Cardiac fibroblast (primary cell): ENCODE results near the gene ABHD17A.
"Not testable (repeated sequence)": the region's sequence is repeated elsewhere in the genome, so short reads cannot be mapped to it uniquely, and the experiment has no call there.

Experiments
- DNase-seq, 2 donors: peaks; one replicate each; pipeline versions ENCODE4 v3.0.0 to v3.0.0-alpha.2; 2010; ENCODE audit warnings: low read depth in 2 of 2
- H3K4me3 ChIP-seq, 2 donors: replicated peaks in 1 of 2; 1 replicate in 1 of 2; 2 replicates in 1 of 2; pipeline ENCODE4 v1.5.1; 2011; ENCODE audit warnings: low read depth in 2 of 2, low read length in 2 of 2, mild to moderate bottlenecking in 2 of 2, moderate library complexity in 1 of 2
- CTCF ChIP-seq: IDR thresholded peaks from one replicate; pipeline ENCODE4 v1.5.1; 2011; ENCODE audit warnings: low read depth, mild to moderate bottlenecking, low read length, inconsistent platforms

Gene ABHD17A

GRCh38 chr19:1882089-1882785 lies 3.1 kb downstream of the ABHD17A start:
- TF ChIP-seq CTCF: no peak
- no peak for DNase-seq
- H3K4me3 ChIP-seq: no peak overlapping the region

- not testable (repeated sequence) for DNase-seq, H3K4me3 ChIP-seq
Measured at GRCh38 chr19:1881393-1882088, 3.8 kb downstream of the ABHD17A start.

GRCh38 chr19:1880611-1881392 lies 4.5 kb downstream of the ABHD17A start:
- no peak overlapping the region for H3K4me3 ChIP-seq
- no peak for TF ChIP-seq CTCF
- no peak for DNase-seq

- H3K4me3 ChIP-seq, DNase-seq: not testable (repeated sequence)
Measured at GRCh38 chr19:1879982-1880381, 5.3 kb downstream of the ABHD17A start.

GRCh38 chr19:1878583-1878982 lies 6.7 kb downstream of the ABHD17A start:
- H3K4me3 ChIP-seq, DNase-seq: not testable (repeated sequence)

GRCh38 chr19:1877280-1877660 lies 8.0 kb downstream of the ABHD17A start:
- not testable (repeated sequence) for H3K4me3 ChIP-seq, DNase-seq

GRCh38 chr19:1876496-1877279 lies 8.6 kb downstream of the ABHD17A start:
- H3K4me3 ChIP-seq: peak overlapping the region; percentile 91 to 95
- DNase-seq: not testable (repeated sequence)

GRCh38 chr19:1875646-1876495 lies 9.4 kb downstream of the ABHD17A start:
- no peak for TF ChIP-seq CTCF
- peak; percentile 89 to 92 for DNase-seq
- H3K4me3 ChIP-seq: peak overlapping the region; percentile 91 to 95

GRCh38 chr19:1875265-1875645 lies 10.0 kb downstream of the ABHD17A start:
- H3K4me3 ChIP-seq: peak overlapping the region; percentile 91 to 95
- DNase-seq: not testable (repeated sequence)
